Stimulated activated CD4-positive, alpha-beta T cell treated with anti-CD3 and anti-CD28 coated beads, Interleukin-15, amount 100 ng/mL, for 1 hour (primary cell): Measurements from ENCODE around the gene ARL16.
A peak's percentile ranks its signal among the peaks of the same experiment; 100 is the strongest.

Source experiments
- DNase-seq, 2 donors: peaks; one replicate each; pipeline ENCODE4 v3.0.0-alpha.2; 2020; ENCODE audit warnings: low read depth in 1 of 2, low spot score in 1 of 2

ARL16 gene

GRCh38 chr17:81673561-81674258 is 9.9 kb downstream of the ARL16 start:
- DNase-seq = no peak

GRCh38 chr17:81672954-81673353 is 10.6 kb downstream of the ARL16 start:
- no peak for DNase-seq

- no peak for DNase-seq
Observed at GRCh38 chr17:81672504-81672903, 11.1 kb downstream of the ARL16 start.

GRCh38 chr17:81667754-81668153 is 15.8 kb downstream of the ARL16 start:
- no peak for DNase-seq

- peak; percentile 84 to 88 for DNase-seq
Observed at GRCh38 chr17:81666342-81667191, 17.0 kb downstream of the ARL16 start, which contains the start of the genes CCDC137 and OXLD1. Gene CCDC137 (plus strand): TSS chr17:81666737. CDS start chr17:81666767, 30 bp downstream. Gene OXLD1 (minus strand): TSS chr17:81666605. CDS start chr17:81666577, 28 bp downstream.

GRCh38 chr17:81666092-81666341 is 17.6 kb downstream of the ARL16 start:
- DNase-seq = no peak

GRCh38 chr17:81665205-81666091 is 18.1 kb downstream of the ARL16 start:
- peak in 1 of 2 donors; percentile 48 for DNase-seq

- no peak for DNase-seq
Observed at GRCh38 chr17:81664051-81664470, 19.5 kb downstream of the ARL16 start.

GRCh38 chr17:81662002-81662401 is 21.6 kb downstream of the ARL16 start:
- DNase-seq = no peak

- DNase-seq = no peak
Observed at GRCh38 chr17:81660441-81660840, 23.2 kb downstream of the ARL16 start.

- DNase-seq = no peak
Observed at GRCh38 chr17:81659038-81659437, 24.6 kb downstream of the ARL16 start.

GRCh38 chr17:81656835-81657234 is 26.8 kb downstream of the ARL16 start:
- DNase-seq = no peak

- DNase-seq = no peak
Observed at GRCh38 chr17:81656118-81656743, 27.4 kb downstream of the ARL16 start, which contains the start of gene PDE6G. Gene PDE6G (minus strand): TSS chr17:81656542. CDS start chr17:81653305, 3,237 bp downstream.

GRCh38 chr17:81655378-81656117 is 28.0 kb downstream of the ARL16 start:
- DNase-seq = no peak

- DNase-seq = no peak
Observed at GRCh38 chr17:81652906-81653771, 30.5 kb downstream of the ARL16 start.

- DNase-seq = no peak
Observed at GRCh38 chr17:81651692-81652091, 31.9 kb downstream of the ARL16 start.

GRCh38 chr17:81650951-81651350 is 32.6 kb downstream of the ARL16 start:
- no peak for DNase-seq

- DNase-seq = no peak
Observed at GRCh38 chr17:81648707-81649085, 34.9 kb downstream of the ARL16 start.

GRCh38 chr17:81648013-81648706 is 35.4 kb downstream of the ARL16 start:
- no peak for DNase-seq
